Esophagus squamous epithelium (tissue), 4 donors: ENCODE measurements around the gene TPPP2.

Experiments
- CTCF ChIP-seq, 6 experiments: fragments of 450-650 bp in 4 of 6; fragments of 200-600 bp in 2 of 6; sonication (generic) in 2 of 6; IDR thresholded peaks; one replicate each; pipeline ENCODE4 v1.5.1; 2016 to 2019; ENCODE audit warnings: antibody characterized with exemption in 6 of 6, mild to moderate bottlenecking in 4 of 6, moderate library complexity in 4 of 6
- POLR2A ChIP-seq, 4 donors: fragments of 450-650 bp; IDR thresholded peaks; one replicate each; pipeline ENCODE4 v1.6.1; 2017; ENCODE audit warnings: antibody characterized with exemption in 4 of 4, mild to moderate bottlenecking in 4 of 4, moderate library complexity in 3 of 4

- TF ChIP-seq CTCF (IDR thresholded peaks at IDR 0.05) (no peak), POLR2A (IDR thresholded peaks at IDR 0.05) (no peak)
Observed at GRCh38 chr14:20999591-20999990, 30.4 kb upstream of the TPPP2 start.
